GM19193 (cell line): ENCODE data around the gene PRKD1.

Experiments
- POLR2A ChIP-seq: IDR thresholded peaks from 4 replicates; pipeline ENCODE4 v1.6.1; 2011; ENCODE audit not compliant: insufficient read depth, insufficient read length; ENCODE audit errors: extremely low read depth

Gene PRKD1

GRCh38 chr14:29798811-29799210 is 128.8 kb downstream of the PRKD1 start:
- no peak for TF ChIP-seq POLR2A

DNA sequence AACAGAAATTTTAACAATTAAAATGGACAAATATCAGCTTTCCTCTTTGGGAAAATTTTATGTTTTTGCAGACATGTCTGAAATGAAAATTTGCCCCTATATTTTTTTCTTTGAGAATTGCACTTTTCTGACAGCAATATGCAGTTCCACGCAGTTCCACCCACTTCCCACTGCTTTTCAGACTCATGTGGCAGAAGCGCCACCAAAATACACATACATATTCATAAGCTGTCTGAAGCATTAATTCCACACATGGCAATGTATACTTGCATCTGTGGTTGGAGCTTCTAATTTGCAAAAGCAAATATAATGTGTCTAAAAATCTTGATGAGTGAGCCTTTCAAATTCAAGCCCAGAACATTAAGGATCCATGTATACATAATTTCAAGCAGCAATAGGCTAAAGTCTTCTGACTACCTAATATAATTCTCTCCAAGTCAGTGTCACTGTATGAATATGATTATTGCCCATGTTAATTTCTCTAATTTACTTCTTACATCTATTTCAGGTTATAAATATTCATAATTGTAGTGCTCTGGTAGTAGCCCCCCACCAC is 129.5 kb downstream of the PRKD1 start:
- TF ChIP-seq POLR2A: no peak

GRCh38 chr14:29796853-29797252 is 130.8 kb downstream of the PRKD1 start:
- no peak for TF ChIP-seq POLR2A

DNA sequence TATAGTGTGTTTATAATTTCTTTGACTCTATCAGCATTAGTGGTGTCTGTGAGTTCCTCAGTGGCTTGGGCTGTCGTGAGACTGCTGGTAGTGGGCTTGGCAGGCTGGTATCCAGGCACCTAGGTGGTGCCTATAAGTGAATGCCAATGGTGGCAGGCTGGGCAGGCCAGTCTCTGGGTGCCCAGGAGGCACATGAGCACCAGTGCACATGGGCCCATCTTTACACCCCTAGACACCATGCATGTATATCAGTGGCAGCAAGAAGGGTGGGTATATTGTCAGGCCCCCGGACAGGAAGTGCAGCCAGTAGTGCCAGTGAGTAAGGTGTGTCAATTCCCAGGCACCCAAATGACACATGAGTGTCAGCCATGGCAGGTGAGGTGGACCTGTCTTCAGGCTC is 138.2 kb downstream of the PRKD1 start:
- TF ChIP-seq POLR2A: no peak

GRCh38 chr14:29788093-29788492 is 139.6 kb downstream of the PRKD1 start:
- TF ChIP-seq POLR2A: no peak

DNA sequence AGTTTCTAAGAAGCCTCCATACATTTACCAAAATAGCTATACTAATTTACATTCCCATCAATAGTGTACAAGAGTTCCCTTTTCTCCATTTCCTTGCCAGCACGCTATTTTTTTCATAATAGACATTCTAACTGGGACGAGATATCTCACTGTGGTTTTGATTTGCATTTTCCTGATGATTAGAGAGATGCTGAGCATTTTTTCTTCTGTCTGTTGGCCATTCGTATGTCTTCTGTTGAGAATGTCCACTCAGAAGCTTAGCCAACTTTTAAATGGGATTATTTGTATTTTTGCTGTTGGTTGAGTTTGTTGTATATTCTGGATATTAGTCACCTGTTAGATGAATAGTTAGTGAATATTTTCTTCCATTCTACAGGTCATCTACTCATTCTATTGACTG is 144.1 kb downstream of the PRKD1 start:
- TF ChIP-seq POLR2A: no peak

- no peak for TF ChIP-seq POLR2A
These were observed 145.6 kb downstream of the PRKD1 start for GRCh38 chr14:29782041-29782440.

- no peak for TF ChIP-seq POLR2A
These were observed 153.7 kb downstream of the PRKD1 start for GRCh38 chr14:29773990-29774389.

GRCh38 chr14:29763342-29763858 is 164.2 kb downstream of the PRKD1 start:
- TF ChIP-seq POLR2A: no peak

DNA sequence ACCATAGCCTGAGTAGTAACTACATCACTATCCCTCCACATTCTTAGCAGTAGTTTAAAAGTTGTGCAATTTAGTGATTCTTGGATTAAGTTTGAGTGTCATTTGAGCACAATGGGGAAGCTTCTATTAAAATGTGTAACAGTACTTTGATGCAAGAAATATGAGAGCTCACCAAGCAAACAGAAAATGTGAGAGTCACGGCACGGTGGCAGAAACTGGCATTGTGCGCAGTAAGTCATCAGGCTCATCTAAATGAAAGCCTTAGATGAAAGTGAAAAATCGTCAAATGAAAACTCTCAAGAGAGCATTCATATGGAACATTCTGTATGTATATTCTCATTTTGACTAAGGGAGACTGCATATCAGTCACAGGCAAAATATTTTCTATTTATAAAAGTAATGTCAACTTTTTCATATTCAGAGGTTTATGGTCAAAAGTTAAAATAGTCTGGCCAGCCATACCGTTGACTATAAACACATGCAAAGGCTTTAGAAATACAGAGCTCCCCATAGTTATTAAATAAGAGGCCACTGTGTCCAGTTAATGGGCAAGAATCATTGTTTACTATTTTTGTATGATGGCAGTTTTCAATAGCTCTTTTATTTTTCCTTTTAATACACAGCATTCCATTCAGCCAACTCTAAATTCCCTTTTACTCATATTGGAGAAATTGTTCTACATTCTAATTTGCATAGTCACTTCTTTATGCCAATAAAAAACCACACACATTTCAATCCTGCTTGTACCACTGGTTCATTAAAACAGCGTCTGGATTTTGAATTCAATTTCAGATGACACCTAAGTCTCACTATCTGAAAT is 167.9 kb downstream of the PRKD1 start:
- no peak for TF ChIP-seq POLR2A

GRCh38 chr14:29757711-29758233 is 169.9 kb downstream of the PRKD1 start:
- no peak for TF ChIP-seq POLR2A

GRCh38 chr14:29757188-29757680 is 170.4 kb downstream of the PRKD1 start:
- no peak for TF ChIP-seq POLR2A

- TF ChIP-seq POLR2A: no peak
These were observed 171.6 kb downstream of the PRKD1 start for GRCh38 chr14:29756019-29756385.

- no peak for TF ChIP-seq POLR2A
These were observed 172.2 kb downstream of the PRKD1 start for GRCh38 chr14:29755311-29756018.

GRCh38 chr14:29754134-29754533 is 173.5 kb downstream of the PRKD1 start:
- TF ChIP-seq POLR2A: no peak
